WTC11 (cell line): ENCODE results near the gene RAB22A.

Experiments used
- AFF4 ChIP-seq: sonication (generic); formaldehyde crosslinking; IDR thresholded peaks from 2 replicates; pipeline ENCODE4 v1.8.1; 2023; ENCODE audit warnings: mild to moderate bottlenecking, missing genetic modification reagents, borderline replicate concordance
- ATF1 ChIP-seq: sonication (generic); formaldehyde crosslinking; IDR thresholded peaks from 2 replicates; pipeline ENCODE4 v1.8.1; 2023; ENCODE audit warnings: mild to moderate bottlenecking, moderate library complexity, missing genetic modification reagents
- ATF3 ChIP-seq: sonication (generic); formaldehyde crosslinking; conservative IDR thresholded peaks from 2 replicates; pipeline ENCODE4 v1.8.1; 2022; ENCODE audit warnings: mild to moderate bottlenecking, missing genetic modification reagents
- CBFB ChIP-seq: sonication (generic); formaldehyde crosslinking; IDR thresholded peaks from 2 replicates; pipeline ENCODE4 v1.8.1; 2022; ENCODE audit warnings: mild to moderate bottlenecking, low read depth, missing genetic modification reagents
- CREM ChIP-seq: sonication (generic); formaldehyde crosslinking; IDR thresholded peaks from 2 replicates; pipeline ENCODE4 v1.8.1; 2022; ENCODE audit warnings: mild to moderate bottlenecking, missing genetic modification reagents, moderate library complexity
- CTCF ChIP-seq: fragments of 200-600 bp; IDR thresholded peaks from 2 replicates; pipeline ENCODE4 v1.8.0; 2022; ENCODE audit warnings: antibody characterized with exemption
- E2F4 ChIP-seq: sonication (generic); formaldehyde crosslinking; IDR thresholded peaks from 2 replicates; pipeline ENCODE4 v1.8.1; 2022; ENCODE audit warnings: low read depth, mild to moderate bottlenecking, moderate library complexity, missing genetic modification reagents, borderline replicate concordance
- E2F5 ChIP-seq: sonication (generic); formaldehyde crosslinking; IDR thresholded peaks from 2 replicates; pipeline ENCODE4 v1.8.1; 2022; ENCODE audit warnings: mild to moderate bottlenecking, moderate library complexity, missing genetic modification reagents
- ELF4 ChIP-seq: sonication (generic); formaldehyde crosslinking; IDR thresholded peaks from 2 replicates; pipeline ENCODE4 v1.8.1; 2022; ENCODE audit warnings: low read depth, mild to moderate bottlenecking, moderate library complexity, missing genetic modification reagents
- ETV6 ChIP-seq: sonication (generic); formaldehyde crosslinking; IDR thresholded peaks from 2 replicates; pipeline ENCODE4 v1.8.1; 2022; ENCODE audit warnings: mild to moderate bottlenecking, missing genetic modification reagents
- NR1H2 ChIP-seq: sonication (generic); formaldehyde crosslinking; IDR thresholded peaks from 2 replicates; pipeline ENCODE4 v1.9.0; 2021; ENCODE audit warnings: mild to moderate bottlenecking, moderate library complexity, missing genetic modification reagents
- SP1 ChIP-seq: sonication (generic); formaldehyde crosslinking; conservative IDR thresholded peaks from 2 replicates; pipeline ENCODE4 v1.8.1; 2022; ENCODE audit warnings: missing genetic modification reagents
- ZNF121 ChIP-seq: sonication (generic); formaldehyde crosslinking; IDR thresholded peaks from 2 replicates; pipeline ENCODE4 v1.8.0; 2023; ENCODE audit warnings: missing genetic modification reagents
- ZNF416 ChIP-seq: fragments of 250-450 bp; sonication (Bioruptor Pico); IDR thresholded peaks from 2 replicates; pipeline ENCODE4 v1.9.0; 2021; ENCODE audit warnings: mild to moderate bottlenecking, inconsistent platforms

- TF ChIP-seq ATF1 (CRISPR knock-in tag), result no peak
- no peak for TF ChIP-seq ZNF121
- no peak for TF ChIP-seq ATF3 (CRISPR knock-in tag)
- no peak for TF ChIP-seq ELF4 (CRISPR knock-in tag)
- no peak for TF ChIP-seq CTCF
- TF ChIP-seq CREM, result no peak
- TF ChIP-seq SP1 (CRISPR knock-in tag), result no peak
- TF ChIP-seq ZNF416 (CRISPR knock-in tag), result no peak
- TF ChIP-seq E2F5, result no peak
- TF ChIP-seq CBFB, result no peak
- TF ChIP-seq ETV6, result no peak
- no peak for TF ChIP-seq E2F4 (CRISPR knock-in tag)
- no peak for TF ChIP-seq NR1H2 (CRISPR knock-in tag)
- no peak for TF ChIP-seq AFF4 (CRISPR knock-in tag)
Measured at GRCh38 chr20:58322083-58322482, 12.6 kb downstream of the RAB22A start.
